GM13977 (cell line): ENCODE measurements around the gene PLEKHO2.

ENCODE experiments used
- DNase-seq: peaks from one replicate; pipeline ENCODE4 v3.0.0; 2012; ENCODE audit warnings: low spot score
- CTCF ChIP-seq: IDR thresholded peaks from 2 replicates; pipeline ENCODE4 v1.5.1; 2012; ENCODE audit warnings: mild to moderate bottlenecking, control low read depth; ENCODE audit not compliant: insufficient read depth; ENCODE audit errors: extremely low read depth, missing control alignments
- in situ Hi-C: fragments of 300-500 bp; cut with MboI; formaldehyde crosslinking; loops from one replicate; pipeline ENCODE4 v1.12.0; 2022; ENCODE audit warnings: low sequenced_read_pairs, low pct_unique_long_range_greater_than_20kb, mixed read lengths, inconsistent platforms; ENCODE audit not compliant: unreplicated experiment

PLEKHO2 gene

GRCh38 chr15:64806509-64806908 is 35.2 kb upstream of the PLEKHO2 start:
- TF ChIP-seq CTCF, result no peak
- in situ Hi-C loops, result loop anchor here (5.0 kb wide), 1 partner anchor 74 kb away; no protein-coding TSS in a partner anchor
- DNase-seq, result no peak

- DNase-seq, result no peak
- in situ Hi-C loops, result loop anchor here (5.0 kb wide), 1 partner anchor 75 kb away; no protein-coding TSS in a partner anchor
- no peak for TF ChIP-seq CTCF
Observed at GRCh38 chr15:64807051-64807749, 34.5 kb upstream of the PLEKHO2 start.

GRCh38 chr15:64807751-64808222 is 33.9 kb upstream of the PLEKHO2 start:
- no peak for TF ChIP-seq CTCF
- in situ Hi-C loops, result loop anchor here (5.0 kb wide), 1 partner anchor 75 kb away; no protein-coding TSS in a partner anchor
- no peak for DNase-seq

- in situ Hi-C loops, result loop anchor here (5.0 kb wide), 1 partner anchor 77 kb away; no protein-coding TSS in a partner anchor
- no peak for TF ChIP-seq CTCF
- no peak for DNase-seq
Observed at GRCh38 chr15:64808785-64809453, 32.8 kb upstream of the PLEKHO2 start.

GRCh38 chr15:64809649-64810496 is 31.8 kb upstream of the PLEKHO2 start:
- in situ Hi-C loops, result loop anchor here (5.0 kb wide), 1 partner anchor 78 kb away; no protein-coding TSS in a partner anchor
- DNase-seq, result peak; percentile 84
- peak; percentile 94 for TF ChIP-seq CTCF
